ENCODE results near the gene ZPBP2.
A peak's percentile ranks its signal among the peaks of the same experiment; 100 is the strongest.
"Not testable (repeated sequence)": the region's sequence is repeated elsewhere in the genome, so short reads cannot be mapped to it uniquely, and the experiment has no call there.

ZPBP2 gene

GRCh38 chr17:39855911-39856649 lies 11.9 kb upstream of the ZPBP2 start:
- not testable (repeated sequence) for DNase-seq (ENCODE audit: low read depth)

DNA sequence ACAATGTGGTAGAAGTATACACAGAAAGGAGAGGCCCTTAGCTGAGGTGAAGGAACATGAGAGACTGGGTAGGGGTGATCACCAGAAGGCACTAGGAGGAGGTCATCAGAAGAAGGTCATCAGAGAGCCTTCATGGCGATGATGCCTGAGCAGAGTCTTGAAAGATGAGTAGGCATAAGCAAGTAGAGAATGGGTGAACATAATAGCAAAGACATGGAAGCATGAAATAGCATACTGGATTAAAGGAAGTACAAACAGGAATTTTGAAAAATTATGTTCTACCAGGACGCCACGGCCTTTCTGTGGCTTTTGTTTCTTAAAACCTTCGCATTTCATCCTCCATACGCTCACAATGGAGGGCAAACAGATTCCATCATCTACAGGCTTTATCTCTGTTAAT lies 6.8 kb upstream of the ZPBP2 start:
- no peak for DNase-seq (ENCODE audit: low read depth)

- no peak for DNase-seq (ENCODE audit: low read depth)
These were observed 4.6 kb upstream of the ZPBP2 start for GRCh38 chr17:39863244-39863917.

GRCh38 chr17:39863918-39864746 lies 3.9 kb upstream of the ZPBP2 start, which contains the start of gene IKZF3:
Gene IKZF3 (minus strand): TSS chr17:39864312. CDS start chr17:39864126, 186 bp downstream.
- DNase-seq (ENCODE audit: low read depth), result peak; percentile 55

DNA sequence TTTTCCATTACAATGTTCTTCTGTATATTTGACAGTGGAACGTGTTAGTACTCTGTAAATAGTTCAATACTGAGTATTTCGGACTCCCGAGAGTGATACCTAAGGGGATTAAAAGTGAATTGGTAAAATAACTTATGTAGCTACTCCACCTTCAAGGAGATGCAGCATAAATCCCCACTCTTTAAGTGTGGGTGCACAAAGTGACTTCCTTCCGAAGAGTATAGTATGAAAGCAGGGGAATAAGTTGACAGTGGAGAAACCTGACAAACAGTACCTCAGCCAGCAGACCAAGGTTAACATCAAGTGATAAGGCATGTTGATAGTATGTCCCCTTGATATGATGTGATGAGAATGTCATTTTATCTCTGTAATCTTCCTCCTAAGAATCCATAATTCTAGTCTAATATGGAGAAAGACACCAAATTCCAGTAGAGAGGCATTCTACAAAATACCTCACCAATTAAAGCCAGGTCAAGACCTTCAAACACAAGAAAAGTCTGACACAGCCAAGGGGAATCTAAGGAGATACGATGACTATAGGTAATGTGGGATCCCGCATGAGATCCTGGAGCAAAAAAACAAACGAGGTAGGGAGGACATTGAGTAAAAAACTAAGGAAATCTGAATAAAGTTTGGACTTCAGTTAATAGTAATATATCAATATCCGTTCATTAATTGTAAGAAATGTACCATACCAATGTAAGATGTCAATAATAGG lies 1.8 kb upstream of the ZPBP2 start:
- DNase-seq (ENCODE audit: low read depth), result no peak

GRCh38 chr17:39867084-39867879 lies 720 bp upstream of the ZPBP2 start:
- DNase-seq (ENCODE audit: low read depth), result no peak

DNA sequence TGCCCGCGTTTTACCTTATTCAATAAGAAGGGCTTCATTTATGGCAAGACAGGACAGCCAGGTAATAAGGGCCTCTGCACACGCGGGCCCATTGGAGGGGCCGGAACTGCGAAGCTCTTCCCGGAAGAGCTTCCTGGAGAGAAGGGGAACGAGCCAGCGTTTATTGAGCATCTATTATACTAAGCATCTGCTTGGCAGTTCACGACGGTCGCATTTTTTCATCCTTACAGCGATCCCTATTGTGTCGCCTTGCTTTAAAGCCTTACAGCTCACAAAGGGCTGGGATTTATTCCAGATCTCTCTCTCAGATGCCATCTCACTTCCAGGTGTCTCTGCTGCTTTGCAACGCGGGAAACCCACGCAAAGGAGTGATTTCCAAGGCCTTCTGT lies 546 bp downstream of the ZPBP2 start:
- DNase-seq (ENCODE audit: low read depth), result no peak

GRCh38 chr17:39870776-39871175 lies 2.8 kb downstream of the ZPBP2 start:
- no peak for DNase-seq (ENCODE audit: low read depth)

DNA sequence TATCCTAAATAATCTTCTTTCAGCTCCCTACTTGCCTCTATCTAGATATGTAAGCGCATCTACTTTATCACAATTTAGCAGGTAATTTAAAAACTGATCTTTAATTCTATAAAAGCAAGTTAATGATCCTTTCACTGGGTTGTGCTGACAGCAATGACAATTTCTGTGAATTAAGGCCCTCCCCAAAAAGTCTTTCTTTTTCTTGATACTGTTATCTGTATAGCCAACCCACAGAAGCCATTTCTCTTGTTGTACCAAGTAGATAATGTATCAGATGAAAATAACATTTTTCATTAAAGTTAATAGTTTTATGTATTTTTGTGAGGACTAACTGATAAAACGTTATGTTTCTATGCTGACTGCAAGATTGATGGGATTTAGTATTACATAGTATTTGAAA lies 3.8 kb downstream of the ZPBP2 start:
- no peak for DNase-seq (ENCODE audit: low read depth)

GRCh38 chr17:39872751-39873150 lies 4.7 kb downstream of the ZPBP2 start:
- DNase-seq (ENCODE audit: low read depth), result no peak

- not testable (repeated sequence) for DNase-seq (ENCODE audit: low read depth)
These were observed 18.1 kb downstream of the ZPBP2 start for GRCh38 chr17:39886102-39886501.

DNA sequence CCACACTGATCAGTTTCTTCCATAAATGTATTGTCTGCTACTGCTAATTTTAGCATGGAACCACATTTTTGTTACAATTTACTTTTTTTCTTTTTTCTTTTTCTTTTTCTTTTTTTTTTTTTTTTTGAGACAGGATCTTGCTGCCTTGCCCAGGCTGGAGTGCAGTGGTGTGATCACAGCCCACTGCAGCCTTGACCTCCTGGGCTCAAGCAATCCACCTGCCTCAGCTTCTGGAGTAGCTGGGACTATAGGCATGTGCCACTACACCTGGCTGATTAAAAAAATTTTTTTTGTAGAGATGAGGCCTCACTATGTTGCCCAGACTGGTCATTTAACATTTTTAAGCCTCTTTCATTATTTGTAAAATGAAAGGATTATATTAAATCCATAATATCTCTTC lies 19.1 kb downstream of the ZPBP2 start:
- DNase-seq (ENCODE audit: low read depth), result no peak

DNA sequence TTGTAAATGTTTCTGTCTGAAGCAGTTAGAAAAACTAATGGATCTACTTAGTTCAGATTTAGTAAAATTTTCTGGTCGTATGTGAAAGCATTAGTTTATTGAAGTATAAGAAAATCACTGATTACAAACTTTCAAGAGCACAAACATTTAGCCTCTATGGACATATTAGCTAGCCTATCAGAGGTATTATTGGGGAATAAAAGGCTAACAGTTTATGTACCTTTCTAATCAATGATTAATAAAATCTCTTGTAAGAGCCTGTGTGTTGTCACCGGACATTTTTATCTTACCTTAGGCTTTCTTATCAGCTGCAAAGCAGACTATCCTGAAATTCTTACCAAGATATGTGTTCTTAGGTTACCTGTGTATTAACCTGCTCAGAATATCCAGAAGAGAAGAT lies 21.2 kb downstream of the ZPBP2 start:
- DNase-seq (ENCODE audit: low read depth), result no peak

GRCh38 chr17:39894681-39895376 lies 26.8 kb downstream of the ZPBP2 start:
- DNase-seq (ENCODE audit: low read depth), result no peak

GRCh38 chr17:39898088-39898487 lies 30.1 kb downstream of the ZPBP2 start:
- no peak for DNase-seq (ENCODE audit: low read depth)

- DNase-seq (ENCODE audit: low read depth), result no peak
These were observed 31.2 kb downstream of the ZPBP2 start for GRCh38 chr17:39899215-39899614.

- not testable (repeated sequence) for DNase-seq (ENCODE audit: low read depth)
These were observed 34.0 kb downstream of the ZPBP2 start for GRCh38 chr17:39902027-39902426.

DNA sequence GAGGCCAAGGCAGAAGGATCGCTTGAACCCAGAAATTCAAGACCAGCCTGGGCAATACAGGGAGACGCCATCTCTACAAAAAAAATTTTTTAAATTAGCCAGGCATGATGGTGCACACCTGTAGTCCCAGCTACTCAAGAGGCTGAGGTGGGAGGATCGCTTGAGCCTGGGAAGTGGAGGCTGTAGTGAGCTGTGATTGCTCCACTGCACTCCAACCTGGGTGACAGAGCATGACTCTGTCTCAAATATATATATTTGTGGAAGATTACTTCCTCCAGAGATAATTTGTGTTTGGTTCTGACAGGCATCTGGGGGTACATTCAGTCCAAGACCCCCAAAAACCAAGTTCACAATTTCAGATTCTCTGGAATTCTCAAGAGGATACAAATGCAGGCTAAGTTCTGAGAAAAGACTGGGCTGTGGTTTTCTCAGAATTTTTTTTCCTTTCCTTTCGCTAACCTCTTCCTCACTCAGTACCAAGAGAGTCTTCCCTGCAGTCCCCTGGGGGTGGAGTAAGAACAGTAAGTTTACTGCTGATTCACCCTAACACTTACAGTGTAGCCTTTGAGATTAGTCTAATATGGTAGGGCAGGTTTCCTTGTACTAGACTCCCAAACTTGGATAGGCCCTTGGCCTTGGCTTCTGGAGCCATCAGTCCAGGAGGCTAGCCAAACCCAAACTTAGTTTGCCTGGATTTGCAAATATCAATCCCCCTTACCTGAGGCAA lies 35.3 kb downstream of the ZPBP2 start:
- DNase-seq (ENCODE audit: low read depth), result no peak

- DNase-seq (ENCODE audit: low read depth), result no peak
These were observed 36.9 kb downstream of the ZPBP2 start for GRCh38 chr17:39904990-39905288.

DNA sequence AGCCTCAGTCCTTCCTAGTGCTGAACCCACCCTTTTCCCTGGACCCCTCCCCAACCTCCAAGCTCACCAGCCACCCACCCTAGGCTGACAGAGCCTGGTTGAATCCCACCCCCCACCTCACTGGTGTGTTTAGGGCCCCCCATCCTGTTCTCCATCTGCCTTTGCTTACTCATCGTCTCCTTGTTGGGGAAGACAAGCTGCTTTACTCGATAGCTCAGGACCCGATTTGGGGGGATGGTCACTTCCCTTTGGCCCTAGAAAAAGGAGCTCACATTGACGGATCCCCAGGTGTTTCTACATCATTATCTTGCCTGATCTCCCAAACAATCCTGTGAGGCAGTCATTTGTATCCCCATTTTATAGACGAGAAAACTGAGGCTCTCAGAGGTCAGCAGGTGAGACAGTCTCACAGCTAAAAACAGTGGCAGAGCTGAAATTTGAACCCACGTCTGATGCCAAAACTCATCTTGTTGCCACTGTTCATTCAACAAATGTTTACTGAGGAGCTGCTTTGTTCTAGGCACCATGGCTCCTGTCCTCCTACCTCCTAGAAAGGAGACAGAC lies 40.9 kb downstream of the ZPBP2 start:
- no peak for DNase-seq (ENCODE audit: low read depth)

Measured in stimulated activated CD8-positive, alpha-beta memory T cell treated with anti-CD3 and anti-CD28 coated beads, Interleukin-12 subunit alpha, Interleukin-12 subunit beta, amount 100 ng/mL, for 1 hour (primary cell).